Activated CD8-positive, alpha-beta T cell treated with anti-CD3 and anti-CD28 coated beads, Interleukin-2, amount 10 ng/mL, durations not matched to agents 7 days and 5 days (primary cell): Measurements from ENCODE around the gene PPP1R9B. TPM values are rescaled to one million over a fixed set of nuclear protein-coding genes. Genes with fewer than 3 reads are reported as not detected.

Experiments used
- ATAC-seq: fragments of 150-1000 bp; cut with Tn5 transposase; one replicate; pipeline ENCODE4 v1.10.0; 2021; ENCODE audit warnings: moderate library complexity
- CTCF ChIA-PET: fragments of 350-600 bp; sonication (Branson Sonifier 250); formaldehyde crosslinking; loops from one replicate; lab custom pipeline; 2021; ENCODE audit warnings: antibody characterized with exemption; lab: Charles Lee
- POLR2A ChIA-PET: fragments of 350-600 bp; sonication (Branson Sonifier 250); formaldehyde crosslinking; loops from one replicate; lab custom pipeline; 2021; ENCODE audit warnings: antibody characterized with exemption; lab: Charles Lee
- DNase-seq: peaks from one replicate; pipeline ENCODE4 v3.0.0-alpha.2; 2020
- H3K27ac Mint-ChIP-seq: one replicate; pipeline ENCODE4 v1.8.0; 2021; ENCODE audit warnings: mild to moderate bottlenecking, mixed read lengths
- H3K27me3 Mint-ChIP-seq: one replicate; pipeline ENCODE4 v1.8.0; 2021; ENCODE audit warnings: low read depth, mixed read lengths
- H3K36me3 Mint-ChIP-seq: one replicate; pipeline ENCODE4 v1.8.0; 2021; ENCODE audit warnings: low read depth, mixed read lengths
- H3K4me1 Mint-ChIP-seq: one replicate; pipeline ENCODE4 v1.8.0; 2021; ENCODE audit warnings: low read depth, mixed read lengths
- H3K4me3 Mint-ChIP-seq: one replicate; pipeline ENCODE4 v1.8.0; 2021; ENCODE audit warnings: mild to moderate bottlenecking, mixed read lengths
- H3K9me3 Mint-ChIP-seq: one replicate; pipeline ENCODE4 v1.8.0; 2022; ENCODE audit warnings: mixed read lengths; ENCODE audit not compliant: insufficient read depth
- total RNA-seq, 2 experiments: library from RNA; stranded (reverse); gene quantifications; one replicate each; pipeline ENCODE4 v1.2.3, GENCODE V29; 2021

The PPP1R9B gene
- total RNA-seq, 2 experiments from 2014 or later = 113 to 115 TPM

GRCh38 chr17:50136096-50136687 is 14.3 kb downstream of the PPP1R9B start:
- H3K36me3 Mint-ChIP-seq = peaks cover 70% of the 10 kb centered on the region

GRCh38 chr17:50135316-50136095 is 15.0 kb downstream of the PPP1R9B start:
- ChIA-PET POLR2A (interaction anchor here (0.5 to 2.5 kb wide), 2 partner anchors 17 to 315 kb away, joined by 3 to 8 read pairs; no protein-coding TSS in a partner anchor), CTCF (interaction anchor here (1.4 to 1.6 kb wide), 3 partner anchors 16 to 41 kb away, joined by 3 to 8 read pairs (median 3); no protein-coding TSS in a partner anchor)
- H3K27ac Mint-ChIP-seq = no peak overlapping the region
- H3K36me3 Mint-ChIP-seq = peaks cover 65% of the 10 kb centered on the region
- no peak overlapping the region for H3K4me3 Mint-ChIP-seq
- H3K9me3 Mint-ChIP-seq = no peaks in the 10 kb centered on the region
- DNase-seq (no peak), ATAC-seq (no peak)
- H3K27me3 Mint-ChIP-seq = peaks cover 5% of the 10 kb centered on the region
- peaks cover 32% of the 10 kb centered on the region for H3K4me1 Mint-ChIP-seq

More at GRCh38 chr17:50136096-50136687, 14.3 kb downstream of the PPP1R9B start:
- peak overlapping the region; percentile 35 for H3K27ac Mint-ChIP-seq
- POLR2A ChIA-PET = interaction anchor here (2.5 kb wide), 1 partner anchor 16 kb away, joined by 8 read pairs; no protein-coding TSS in a partner anchor
- DNase-seq (no peak), ATAC-seq (no peak)
- no peak overlapping the region for H3K4me3 Mint-ChIP-seq
- H3K27me3 Mint-ChIP-seq = no peaks in the 10 kb centered on the region
- CTCF ChIA-PET = interaction anchor here (1.4 to 1.6 kb wide), 3 partner anchors 15 to 42 kb away, joined by 3 to 8 read pairs (median 3); no protein-coding TSS in a partner anchor
- no peaks in the 10 kb centered on the region for H3K9me3 Mint-ChIP-seq
- H3K4me1 Mint-ChIP-seq = peaks cover 34% of the 10 kb centered on the region

GRCh38 chr17:50134206-50135110 is 16.0 kb downstream of the PPP1R9B start:
- CTCF ChIA-PET = no interaction called here
- no peak overlapping the region for H3K27ac Mint-ChIP-seq
- no peaks in the 10 kb centered on the region for H3K9me3 Mint-ChIP-seq
- DNase-seq (no peak), ATAC-seq (no peak)
- peaks cover 13% of the 10 kb centered on the region for H3K27me3 Mint-ChIP-seq
- peaks cover 55% of the 10 kb centered on the region for H3K36me3 Mint-ChIP-seq
- POLR2A ChIA-PET = interaction anchor here (2.5 kb wide), 1 partner anchor 18 kb away, joined by 8 read pairs; no protein-coding TSS in a partner anchor
- H3K4me3 Mint-ChIP-seq = no peak overlapping the region
- H3K4me1 Mint-ChIP-seq = peaks cover 26% of the 10 kb centered on the region

GRCh38 chr17:50133769-50134099 is 16.7 kb downstream of the PPP1R9B start:
- no peak overlapping the region for H3K27ac Mint-ChIP-seq
- peaks cover 15% of the 10 kb centered on the region for H3K27me3 Mint-ChIP-seq
- POLR2A ChIA-PET = no interaction called here
- CTCF ChIA-PET = no interaction called here
- H3K4me1 Mint-ChIP-seq = peaks cover 23% of the 10 kb centered on the region
- H3K4me3 Mint-ChIP-seq = no peak overlapping the region
- ATAC-seq (no peak), DNase-seq (no peak)
- peaks cover 48% of the 10 kb centered on the region for H3K36me3 Mint-ChIP-seq
- H3K9me3 Mint-ChIP-seq = no peaks in the 10 kb centered on the region

- ATAC-seq (no peak), DNase-seq (no peak)
- CTCF ChIA-PET = interaction anchor here (0.8 to 1.1 kb wide), 2 partner anchors 19 to 39 kb away, joined by 3 read pairs; no protein-coding TSS in a partner anchor
- Mint-ChIP-seq H3K4me3 (no peak overlapping the region), H3K9me3 (no peaks in the 10 kb centered on the region), H3K27me3 (peaks cover 20% of the 10 kb centered on the region), H3K27ac (peak overlapping the region; percentile 39), H3K4me1 (peaks cover 27% of the 10 kb centered on the region), H3K36me3 (peaks cover 42% of the 10 kb centered on the region)
- POLR2A ChIA-PET = no interaction called here
Observed at GRCh38 chr17:50133028-50133768, 17.3 kb downstream of the PPP1R9B start.

GRCh38 chr17:50132104-50132794 is 18.2 kb downstream of the PPP1R9B start:
- no peak overlapping the region for H3K4me3 Mint-ChIP-seq
- peaks cover 34% of the 10 kb centered on the region for H3K4me1 Mint-ChIP-seq
- ChIA-PET POLR2A (interaction anchor here (1.1 kb wide), 1 partner anchor 8 kb away, joined by 3 read pairs; no protein-coding TSS in a partner anchor), CTCF (interaction anchor here (0.8 to 2.4 kb wide), 8 partner anchors 8 to 165 kb away, joined by 3 to 11 read pairs (median 4); partner anchors contain the start of gene PDK2)
- peak overlapping the region; percentile 16 for H3K27ac Mint-ChIP-seq
- no peaks in the 10 kb centered on the region for H3K9me3 Mint-ChIP-seq
- ATAC-seq = no peak
- DNase-seq = no peak
- H3K27me3 Mint-ChIP-seq = peaks cover 28% of the 10 kb centered on the region
- H3K36me3 Mint-ChIP-seq = peaks cover 33% of the 10 kb centered on the region

- ChIA-PET POLR2A (interaction anchor here (0.7 to 1.1 kb wide), 5 partner anchors 8 to 31 kb away, joined by 3 to 5 read pairs (median 3); no protein-coding TSS in a partner anchor), CTCF (interaction anchor here (1.2 to 2.4 kb wide), 7 partner anchors 8 to 70 kb away, joined by 3 to 11 read pairs (median 5); partner anchors contain the start of gene PDK2)
- no peak for DNase-seq
- peaks cover 18% of the 10 kb centered on the region for H3K36me3 Mint-ChIP-seq
- H3K9me3 Mint-ChIP-seq = no peaks in the 10 kb centered on the region
- no peak for ATAC-seq
- H3K4me3 Mint-ChIP-seq = peak overlapping the region; percentile 46
- H3K4me1 Mint-ChIP-seq = peaks cover 34% of the 10 kb centered on the region
- peaks cover 30% of the 10 kb centered on the region for H3K27me3 Mint-ChIP-seq
- no peak overlapping the region for H3K27ac Mint-ChIP-seq
Observed at GRCh38 chr17:50130559-50131305, 19.7 kb downstream of the PPP1R9B start.

- Mint-ChIP-seq H3K27me3 (peaks cover 37% of the 10 kb centered on the region), H3K4me1 (peaks cover 34% of the 10 kb centered on the region), H3K4me3 (peak within 1 kb of the TSS; percentile 49), H3K9me3 (no peaks in the 10 kb centered on the region), H3K27ac (no peak within 1 kb of the TSS), H3K36me3 (peaks cover 15% of the 10 kb centered on the region)
- DNase-seq = peak; percentile 64
- POLR2A ChIA-PET = interaction anchor here (0.6 to 1.1 kb wide), 3 partner anchors 17 to 31 kb away, joined by 3 to 4 read pairs (median 3); no protein-coding TSS in a partner anchor
- CTCF ChIA-PET = interaction anchor here (0.6 to 2.4 kb wide), 8 partner anchors 9 to 70 kb away, joined by 3 to 11 read pairs (median 4); partner anchors contain the start of genes PDK2 and PPP1R9B
- ATAC-seq = peak; percentile 65
Observed at GRCh38 chr17:50129728-50130558, 20.5 kb downstream of the PPP1R9B start, which contains the start of gene SAMD14. Gene SAMD14 (minus strand): TSS chr17:50130160. CDS start chr17:50124959, 5,201 bp downstream.

- POLR2A ChIA-PET = interaction anchor here (0.6 kb wide), 1 partner anchor 16 kb away, joined by 3 read pairs; no protein-coding TSS in a partner anchor
- no peak overlapping the region for H3K27ac Mint-ChIP-seq
- H3K4me1 Mint-ChIP-seq = peaks cover 34% of the 10 kb centered on the region
- H3K36me3 Mint-ChIP-seq = peaks cover 15% of the 10 kb centered on the region
- DNase-seq (no peak), ATAC-seq (no peak)
- CTCF ChIA-PET = interaction anchor here (0.6 to 2.4 kb wide), 4 partner anchors 10 to 35 kb away, joined by 3 to 10 read pairs (median 4); partner anchors contain the start of genes PDK2 and PPP1R9B
- peaks cover 37% of the 10 kb centered on the region for H3K27me3 Mint-ChIP-seq
- peak overlapping the region; percentile 49 for H3K4me3 Mint-ChIP-seq
- H3K9me3 Mint-ChIP-seq = no peaks in the 10 kb centered on the region
Observed at GRCh38 chr17:50129353-50129727, 21.1 kb downstream of the PPP1R9B start.
